ENCODE measurements around the gene B2M. TPM values are rescaled to one million over a fixed set of nuclear protein-coding genes. Genes with fewer than 3 reads are reported as not detected.

The B2M gene
- total RNA-seq (2021; fragmentation: NEBNext Ultra II Directional; extraction: Animal tissue kit (Norgen Biotek cat#: 25700)), result 1,000 to 10,000 TPM in 1 of 6 experiments, 100 to 1,000 TPM in 5; 811 to 1,058 (median 898) TPM
- long read RNA-seq, transcript B2M-213 (1 exons, 2,329 nt), result minor isoform, 57 of 1,003 reads
- long read RNA-seq, transcript B2M-204 (4 exons, 1,705 nt), result major isoform, 903 of 1,003 reads
- long read RNA-seq, partial matches to known transcripts, result 30 of 1,003 reads
- long read RNA-seq, other reads (novel, unspliced or antisense), result 8 of 1,003 reads

DNA sequence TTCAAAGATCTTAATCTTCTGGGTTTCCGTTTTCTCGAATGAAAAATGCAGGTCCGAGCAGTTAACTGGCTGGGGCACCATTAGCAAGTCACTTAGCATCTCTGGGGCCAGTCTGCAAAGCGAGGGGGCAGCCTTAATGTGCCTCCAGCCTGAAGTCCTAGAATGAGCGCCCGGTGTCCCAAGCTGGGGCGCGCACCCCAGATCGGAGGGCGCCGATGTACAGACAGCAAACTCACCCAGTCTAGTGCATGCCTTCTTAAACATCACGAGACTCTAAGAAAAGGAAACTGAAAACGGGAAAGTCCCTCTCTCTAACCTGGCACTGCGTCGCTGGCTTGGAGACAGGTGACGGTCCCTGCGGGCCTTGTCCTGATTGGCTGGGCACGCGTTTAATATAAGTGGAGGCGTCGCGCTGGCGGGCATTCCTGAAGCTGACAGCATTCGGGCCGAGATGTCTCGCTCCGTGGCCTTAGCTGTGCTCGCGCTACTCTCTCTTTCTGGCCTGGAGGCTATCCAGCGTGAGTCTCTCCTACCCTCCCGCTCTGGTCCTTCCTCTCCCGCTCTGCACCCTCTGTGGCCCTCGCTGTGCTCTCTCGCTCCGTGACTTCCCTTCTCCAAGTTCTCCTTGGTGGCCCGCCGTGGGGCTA, at the start of gene B2M, which contains the start of gene PATL2:
B2M (plus strand) TSS at position 422 of the 647 bp plus-strand sequence; CDS start at position 452, 30 bp downstream.
PATL2 (minus strand) TSS at position 228 of the 647 bp plus-strand sequence. CDS start 34,833 bp downstream, outside the sequence.
- H3K9me3 Mint-ChIP-seq, result no peaks in the 10 kb centered on the region
- DNase-seq, result peak; percentile 97
- peak within 1 kb of the TSS; percentile 99 for H3K4me3 Mint-ChIP-seq
- TF ChIP-seq, protein P1, sequence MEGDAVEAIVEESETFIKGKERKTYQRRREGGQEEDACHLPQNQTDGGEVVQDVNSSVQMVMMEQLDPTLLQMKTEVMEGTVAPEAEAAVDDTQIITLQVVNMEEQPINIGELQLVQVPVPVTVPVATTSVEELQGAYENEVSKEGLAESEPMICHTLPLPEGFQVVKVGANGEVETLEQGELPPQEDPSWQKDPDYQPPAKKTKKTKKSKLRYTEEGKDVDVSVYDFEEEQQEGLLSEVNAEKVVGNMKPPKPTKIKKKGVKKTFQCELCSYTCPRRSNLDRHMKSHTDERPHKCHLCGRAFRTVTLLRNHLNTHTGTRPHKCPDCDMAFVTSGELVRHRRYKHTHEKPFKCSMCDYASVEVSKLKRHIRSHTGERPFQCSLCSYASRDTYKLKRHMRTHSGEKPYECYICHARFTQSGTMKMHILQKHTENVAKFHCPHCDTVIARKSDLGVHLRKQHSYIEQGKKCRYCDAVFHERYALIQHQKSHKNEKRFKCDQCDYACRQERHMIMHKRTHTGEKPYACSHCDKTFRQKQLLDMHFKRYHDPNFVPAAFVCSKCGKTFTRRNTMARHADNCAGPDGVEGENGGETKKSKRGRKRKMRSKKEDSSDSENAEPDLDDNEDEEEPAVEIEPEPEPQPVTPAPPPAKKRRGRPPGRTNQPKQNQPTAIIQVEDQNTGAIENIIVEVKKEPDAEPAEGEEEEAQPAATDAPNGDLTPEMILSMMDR (IDR thresholded peaks at IDR 0.05), result no peak
- peaks cover 8% of the 10 kb centered on the region; the same call in 1 of the 2 replicates for H3K27me3 Mint-ChIP-seq (ENCODE audit: insufficient read depth)
- peaks cover 39% of the 10 kb centered on the region for H3K4me1 Mint-ChIP-seq (ENCODE audit: low read depth)
- H3K36me3 Mint-ChIP-seq (ENCODE audit: low read depth), result peaks cover 29% of the 10 kb centered on the region
- peak within 1 kb of the TSS; percentile 97 for H3K27ac Mint-ChIP-seq

DNA sequence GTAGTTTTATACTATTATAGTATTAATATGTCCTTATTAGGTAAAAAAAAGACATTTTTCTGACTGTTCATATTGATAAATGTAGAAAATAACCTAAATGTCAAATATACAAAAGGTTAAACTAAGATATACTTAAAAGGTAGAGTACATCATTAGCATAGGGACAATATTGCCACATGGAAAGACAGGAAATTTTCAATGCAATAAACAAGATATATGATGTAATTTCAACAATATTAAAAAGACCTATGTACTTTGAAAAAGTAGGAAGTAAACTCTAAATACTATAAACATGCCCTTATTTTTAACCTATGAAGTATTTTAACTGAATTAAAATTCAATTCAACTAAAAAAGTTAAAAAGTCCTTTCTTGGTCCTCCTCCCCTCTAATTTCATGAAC, 49.7 kb upstream of the B2M start:
- Mint-ChIP-seq H3K27me3 (ENCODE audit: insufficient read depth) (no peaks in the 10 kb centered on the region), H3K27ac (peak overlapping the region; percentile 59; the same call in 1 of the 2 replicates), H3K36me3 (ENCODE audit: low read depth) (peaks cover 7% of the 10 kb centered on the region), H3K4me3 (peak overlapping the region; percentile 62), H3K9me3 (no peaks in the 10 kb centered on the region), H3K4me1 (ENCODE audit: low read depth) (peaks cover 18% of the 10 kb centered on the region)
- TF ChIP-seq, protein P1 (IDR thresholded peaks at IDR 0.05), result no peak
- no peak for DNase-seq

DNA sequence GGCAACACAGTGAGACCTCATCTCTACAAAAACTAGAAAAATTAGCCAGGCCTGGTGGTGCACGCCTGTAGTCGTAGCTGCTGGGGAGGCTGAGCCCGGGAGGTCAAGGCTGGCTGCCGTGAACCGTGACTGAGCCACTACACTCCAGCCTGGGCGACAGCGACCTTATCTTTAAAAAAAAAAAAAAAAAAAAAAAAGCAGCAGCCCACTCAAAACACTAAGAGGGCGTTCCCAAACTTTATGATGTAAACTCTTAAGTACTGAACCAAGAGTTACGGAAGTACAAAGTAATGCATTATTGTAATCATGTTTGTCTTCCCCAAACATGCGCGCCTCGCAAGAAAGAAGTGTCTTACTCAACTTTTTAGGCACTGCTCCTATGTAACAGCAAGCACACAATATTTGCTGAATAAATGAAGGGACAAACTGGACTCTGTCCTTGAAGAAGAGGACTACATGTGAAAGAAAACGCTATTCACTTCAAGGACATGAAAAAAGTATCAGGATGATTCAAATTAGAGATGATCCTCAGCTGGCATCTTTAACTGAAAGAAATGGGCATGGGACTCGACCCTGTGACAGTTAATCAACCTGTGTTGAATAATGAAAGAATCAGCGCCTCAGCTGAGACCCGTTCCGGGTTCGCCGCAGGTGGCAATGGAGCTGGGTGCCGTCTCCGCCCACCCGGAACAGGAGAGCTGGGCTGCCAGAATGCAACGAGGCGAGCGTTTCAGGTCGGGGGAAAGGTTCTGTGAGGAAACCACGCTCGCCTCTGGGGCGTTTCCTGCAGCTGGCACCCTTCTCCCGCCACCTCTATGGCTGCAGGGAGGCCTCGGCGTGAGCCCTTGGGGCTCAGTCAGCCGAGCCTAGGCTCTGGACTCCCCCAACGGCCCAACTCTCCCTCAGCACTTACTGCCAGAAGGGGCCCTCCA, 48.6 kb upstream of the B2M start:
- peaks cover 6% of the 10 kb centered on the region; the same call in 1 of the 2 replicates for H3K36me3 Mint-ChIP-seq (ENCODE audit: low read depth)
- peak; percentile 52 for DNase-seq
- H3K27ac Mint-ChIP-seq, result peak overlapping the region; percentile 86

DNA sequence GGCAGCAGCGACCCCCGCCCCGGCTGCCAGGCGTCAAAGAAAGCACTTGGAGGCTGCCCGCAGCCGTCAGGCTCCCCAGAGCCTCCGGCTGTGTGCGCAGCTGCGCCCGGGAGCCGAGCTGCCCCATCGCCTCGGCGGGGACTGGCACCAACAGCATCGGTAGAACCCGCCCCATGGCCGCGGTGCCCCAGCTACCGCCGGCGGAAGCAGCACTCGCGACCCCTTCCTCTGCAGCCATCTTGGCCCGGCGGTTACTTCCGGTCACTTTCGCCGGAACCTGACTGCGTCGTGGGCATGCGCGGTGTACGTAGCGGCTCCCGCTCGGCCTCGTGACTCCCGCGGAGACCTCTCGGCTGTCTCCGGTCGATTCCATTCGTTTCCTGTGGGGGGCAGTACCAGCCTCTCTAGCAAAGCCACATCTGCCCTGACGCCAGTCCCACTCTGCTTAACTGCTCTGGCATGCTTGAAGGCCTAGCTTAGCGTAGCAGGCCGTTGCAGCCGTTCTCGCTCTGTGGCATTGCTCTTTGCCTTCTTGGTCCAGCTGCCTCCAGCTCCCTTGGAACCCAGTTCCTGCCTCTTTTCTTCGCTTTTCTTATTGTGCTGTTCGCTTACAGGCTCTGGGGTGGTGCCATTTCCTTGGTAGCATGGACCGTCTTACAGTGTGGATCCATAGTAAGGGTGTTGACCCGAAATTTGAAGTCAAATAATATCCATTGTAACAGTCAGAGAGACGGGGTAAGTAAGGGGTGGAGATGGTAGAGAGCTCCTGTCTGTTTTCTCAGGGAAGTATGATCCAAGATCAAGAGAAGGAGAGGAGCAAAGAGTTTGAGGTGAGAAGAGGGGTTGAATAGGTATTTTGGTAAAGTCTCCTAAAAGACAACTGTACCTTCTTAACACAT, 47.7 kb upstream of the B2M start, which contains the start of gene SPG11:
SPG11 (minus strand) TSS at position 253 of the 899 bp plus-strand sequence; CDS start at position 238, 15 bp downstream.
- peak; percentile 97 for DNase-seq
- no peaks in the 10 kb centered on the region for H3K9me3 Mint-ChIP-seq
- H3K36me3 Mint-ChIP-seq (ENCODE audit: low read depth), result peaks cover 6% of the 10 kb centered on the region; the same call in 1 of the 2 replicates
- peak within 1 kb of the TSS; percentile 86 for H3K27ac Mint-ChIP-seq
- H3K4me3 Mint-ChIP-seq, result peak within 1 kb of the TSS; percentile 98
- H3K27me3 Mint-ChIP-seq (ENCODE audit: insufficient read depth), result peaks cover 3% of the 10 kb centered on the region; the same call in 1 of the 2 replicates
- H3K4me1 Mint-ChIP-seq (ENCODE audit: low read depth), result peaks cover 18% of the 10 kb centered on the region
- TF ChIP-seq, protein P1 (IDR thresholded peaks at IDR 0.05), result peak; percentile 93

More for the DNA sequence above, 48.6 kb upstream of the B2M start:
- Mint-ChIP-seq H3K27me3 (ENCODE audit: insufficient read depth) (no peaks in the 10 kb centered on the region), H3K4me1 (ENCODE audit: low read depth) (peaks cover 18% of the 10 kb centered on the region), H3K9me3 (no peaks in the 10 kb centered on the region), H3K4me3 (peak overlapping the region; percentile 98)
- TF ChIP-seq, protein P1 (IDR thresholded peaks at IDR 0.05), result no peak
